A172 (cell line): ENCODE measurements around the gene BET1. TPM values are rescaled to one million over a fixed set of nuclear protein-coding genes. Genes with fewer than 3 reads are reported as not detected.

ENCODE experiments used
- DNase-seq: peaks from one replicate; pipeline ENCODE4 v3.0.0-alpha.2; 2015; ENCODE audit warnings: low spot score
- total RNA-seq: library from RNA; depleted of rRNA; stranded (reverse); fragments of >200 nt; shearing (Covaris generic); gene quantifications from 2 replicates; pipeline ENCODE4 v1.2.3, GENCODE V29; 2014; rRNA removed

The BET1 gene
- total RNA-seq, 1 experiment from 2014 or later: 62.2 TPM

DNA sequence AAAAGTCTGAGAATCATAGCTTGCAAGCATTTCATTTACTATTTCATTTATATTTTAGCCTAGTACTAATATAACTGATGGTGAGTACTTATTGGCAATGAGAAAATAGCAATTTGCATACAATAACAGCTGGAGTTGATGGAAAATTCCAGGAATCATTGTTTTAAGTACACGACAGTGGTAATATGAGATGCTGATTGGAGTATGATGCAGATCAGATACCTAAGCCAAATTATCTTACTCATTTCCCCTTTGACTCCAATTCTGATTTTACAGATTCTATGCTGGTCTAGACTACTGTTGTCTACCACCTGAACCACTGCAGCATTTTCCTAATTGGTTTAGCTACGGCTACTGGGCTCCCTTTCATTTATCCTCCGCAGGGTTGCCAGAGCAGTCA is 45.9 kb downstream of the BET1 start:
- DNase-seq: no peak

DNA sequence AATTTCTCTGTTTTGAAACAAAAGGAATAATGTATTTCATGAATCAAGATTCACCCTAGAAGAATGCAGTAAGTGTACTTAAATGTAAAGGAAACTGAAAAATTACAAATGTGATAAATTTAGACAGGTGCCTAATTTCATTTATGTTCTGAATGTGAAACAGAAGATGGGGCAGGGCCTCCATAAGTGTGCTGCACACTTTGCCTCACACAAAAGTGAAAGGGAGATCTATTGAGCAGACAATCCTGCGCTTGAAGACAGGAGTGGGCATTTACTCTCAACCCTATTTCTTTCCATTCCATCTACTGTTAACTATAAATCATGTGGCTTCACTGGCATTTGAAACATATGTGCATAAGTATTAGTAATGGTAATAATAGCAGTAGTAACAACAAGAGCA is 46.4 kb downstream of the BET1 start:
- DNase-seq: no peak

DNA sequence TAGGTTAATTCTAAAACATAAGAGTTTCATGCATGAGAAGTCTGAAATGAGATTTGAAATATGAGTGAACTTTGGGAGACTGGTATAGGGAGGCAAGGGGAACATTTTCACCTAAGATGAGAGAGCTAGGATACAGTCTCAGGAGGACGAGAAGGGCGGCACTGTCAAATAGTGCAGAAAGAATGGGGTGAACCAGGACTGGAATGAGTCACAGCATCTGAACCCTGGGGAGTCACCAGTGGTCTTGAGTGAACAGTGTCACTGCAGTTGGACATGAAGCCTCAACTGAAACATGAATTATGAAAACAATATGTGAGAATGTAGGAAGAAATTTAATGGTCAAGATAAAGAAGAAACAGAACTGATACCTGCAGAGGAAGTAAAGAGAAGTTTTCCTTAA is 48.9 kb downstream of the BET1 start:
- no peak for DNase-seq

DNA sequence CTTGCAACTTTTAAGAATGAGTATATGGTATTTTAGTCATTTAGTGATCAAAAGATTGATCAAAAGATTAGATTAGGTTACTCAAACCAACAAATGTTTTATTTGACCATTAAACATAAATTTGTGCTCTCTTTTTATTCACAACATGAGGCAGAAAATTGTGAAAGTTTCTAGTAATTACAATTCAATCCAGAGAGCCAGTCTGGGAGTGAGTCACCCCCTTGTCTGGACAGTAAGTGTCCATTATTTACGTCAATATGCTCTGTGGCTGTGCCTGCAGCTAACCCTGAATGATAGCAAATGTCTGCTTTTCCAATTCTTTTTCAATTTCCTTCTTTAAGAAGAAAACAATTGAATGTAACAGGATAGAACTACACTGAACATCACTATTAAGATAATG is 54.7 kb downstream of the BET1 start:
- DNase-seq: peak; percentile 55

DNA sequence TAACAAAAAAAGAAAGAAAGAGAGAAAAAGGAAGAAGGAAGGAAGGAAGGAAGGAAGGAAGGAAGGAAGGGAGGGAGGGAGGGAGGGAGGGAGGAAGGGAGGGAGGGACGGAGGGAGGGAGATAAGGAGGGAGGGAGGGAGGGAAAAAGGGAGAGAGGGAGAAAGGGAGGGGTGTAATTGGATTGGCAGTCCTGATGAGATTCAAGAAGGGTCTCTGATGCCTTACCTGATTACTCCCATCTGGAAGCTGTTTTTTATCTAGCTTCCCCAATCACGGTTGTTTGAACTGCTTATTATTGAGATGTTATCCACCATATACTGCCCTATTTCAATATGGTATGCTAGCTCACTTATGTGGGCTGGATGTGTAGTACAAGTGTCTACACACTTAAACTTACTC is 55.3 kb downstream of the BET1 start:
- no peak for DNase-seq

DNA sequence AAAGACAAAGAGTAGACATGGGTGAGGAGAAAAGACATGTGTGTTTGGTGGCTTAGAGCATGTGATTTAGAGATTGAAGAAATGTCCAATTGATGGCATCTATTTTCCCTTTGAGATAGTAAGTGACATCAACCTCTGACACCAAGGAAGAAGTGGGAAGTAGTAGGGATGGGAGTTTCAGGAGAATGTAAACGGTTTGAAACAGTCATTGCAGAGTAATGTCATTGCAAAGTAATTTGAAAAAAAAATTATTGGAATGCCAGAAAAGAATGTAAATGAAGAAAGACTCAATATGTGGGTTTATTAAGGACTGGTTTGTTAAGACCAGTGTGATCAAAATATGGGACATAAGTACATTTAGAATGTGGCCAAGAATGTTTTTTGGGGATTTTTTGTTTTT is 56.0 kb downstream of the BET1 start:
- no peak for DNase-seq

DNA sequence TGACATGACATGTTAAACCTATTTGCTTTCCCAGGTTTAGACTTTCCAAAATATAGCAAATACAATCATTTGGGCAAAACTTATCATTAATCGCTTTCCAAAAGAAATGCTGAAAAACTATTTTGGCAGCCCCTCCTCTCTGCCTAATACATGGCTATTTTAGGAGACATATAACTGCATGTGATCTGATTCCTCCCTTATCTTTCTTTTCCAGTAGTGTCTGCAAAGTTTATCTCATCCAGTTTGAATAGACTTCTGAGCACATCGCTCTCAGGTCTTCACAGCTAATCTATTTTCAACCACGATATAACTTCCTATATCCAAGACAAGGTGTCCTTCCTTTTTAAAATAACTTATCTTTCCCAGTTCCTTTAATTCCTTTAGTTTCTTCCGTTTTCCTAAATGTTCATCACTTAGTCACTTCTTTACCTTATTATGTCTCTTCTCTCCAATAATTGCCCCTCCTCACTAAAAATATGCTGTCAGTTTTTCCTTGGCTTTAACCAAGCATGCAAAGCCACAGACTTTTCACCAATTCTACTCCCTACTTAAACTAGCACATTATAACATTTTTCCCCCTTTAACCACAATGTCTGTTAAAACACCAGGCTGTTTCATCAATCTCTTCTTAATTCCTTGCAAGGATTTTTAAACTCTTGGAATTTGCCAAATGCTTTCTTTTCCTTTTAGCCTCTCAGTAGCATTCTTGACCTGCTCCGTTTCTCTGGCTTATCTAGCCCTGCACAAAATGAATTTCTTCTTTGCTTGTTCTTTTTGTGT is 58.2 kb downstream of the BET1 start:
- no peak for DNase-seq

DNA sequence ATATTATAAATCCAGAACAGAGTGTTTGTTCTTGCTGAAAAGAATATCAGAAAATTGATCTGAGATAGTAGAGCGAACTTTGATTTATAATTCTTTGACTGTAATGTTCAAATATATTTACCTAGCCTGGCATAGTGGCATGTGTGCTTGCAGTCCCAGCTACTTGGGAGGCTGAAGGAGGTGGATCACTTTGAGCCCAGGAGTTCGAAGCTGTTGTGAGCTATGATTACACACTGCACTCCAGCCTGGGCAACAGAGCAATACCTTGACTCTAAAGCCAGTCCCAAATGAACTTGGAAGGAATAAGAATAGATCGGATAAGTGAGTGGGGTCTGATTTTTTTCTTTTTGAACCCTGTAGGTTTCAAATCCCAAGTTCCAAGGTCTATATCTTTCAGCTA is 59.1 kb downstream of the BET1 start:
- no peak for DNase-seq

DNA sequence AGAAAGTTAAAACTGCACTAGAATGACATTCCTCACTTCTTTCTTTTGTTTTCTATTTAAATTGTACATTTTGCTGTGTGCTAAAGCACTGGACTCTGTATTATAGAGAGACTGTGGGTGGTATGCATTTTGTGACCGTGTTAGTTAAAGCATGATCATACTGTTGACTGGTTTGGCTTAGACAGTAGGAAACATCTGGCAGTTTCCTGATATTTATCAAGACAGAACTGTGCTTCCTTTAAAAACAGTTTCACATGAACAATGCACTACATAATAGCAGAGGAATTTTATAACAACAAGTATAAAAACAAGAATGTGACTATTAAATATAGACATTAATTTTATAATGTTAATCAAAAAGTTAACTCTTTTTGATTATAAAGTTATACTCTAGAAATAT is 59.5 kb downstream of the BET1 start:
- no peak for DNase-seq

DNA sequence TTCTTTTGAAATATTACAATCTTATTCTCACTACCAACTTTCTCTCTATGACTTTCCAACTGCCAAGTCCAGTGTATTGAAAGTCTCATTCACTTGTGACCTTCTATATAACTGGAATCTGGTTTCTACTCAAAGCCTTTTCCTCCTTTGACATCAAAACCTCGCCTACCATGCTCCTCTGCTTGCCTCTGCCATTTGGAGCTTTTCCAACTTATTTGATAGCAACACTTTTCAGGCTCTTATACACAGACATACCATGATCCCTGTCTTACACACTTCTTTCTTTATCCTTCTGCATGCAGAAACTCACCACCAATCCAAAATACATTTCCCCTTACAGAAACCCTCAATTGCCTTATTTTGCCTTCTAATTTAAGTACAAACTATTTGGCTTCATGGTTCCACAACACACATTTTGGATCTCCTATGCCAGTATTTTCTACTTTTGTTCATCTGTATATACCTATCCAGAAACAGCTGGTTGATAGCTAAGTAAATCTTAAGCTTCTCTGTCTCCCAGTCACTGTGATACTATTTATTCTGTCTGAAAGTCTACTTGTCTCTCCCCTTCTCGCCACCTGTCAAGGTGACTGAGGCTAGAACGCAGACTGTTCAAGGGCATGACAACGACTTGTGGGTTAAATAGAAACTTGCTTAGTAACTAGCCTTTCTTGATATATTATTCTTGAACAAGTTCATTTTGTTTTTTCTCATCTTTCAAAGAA is 60.2 kb downstream of the BET1 start:
- no peak for DNase-seq

Other genes with a start within 250 kb of the BET1 start
- 6.2 and 6.5 TPM in 2 replicates for gene TFPI2, start 113.6 kb downstream of the BET1 start, total RNA-seq
- gene GNGT1, start 97.8 kb downstream of the BET1 start, total RNA-seq: 0.24 and 0.67 TPM in 2 replicates
- 24.1 and 27.9 TPM in 2 replicates for gene GNG11, start 82.6 kb downstream of the BET1 start, total RNA-seq